ENCODE measurements around the gene CFAP251.

CFAP251 gene

DNA sequence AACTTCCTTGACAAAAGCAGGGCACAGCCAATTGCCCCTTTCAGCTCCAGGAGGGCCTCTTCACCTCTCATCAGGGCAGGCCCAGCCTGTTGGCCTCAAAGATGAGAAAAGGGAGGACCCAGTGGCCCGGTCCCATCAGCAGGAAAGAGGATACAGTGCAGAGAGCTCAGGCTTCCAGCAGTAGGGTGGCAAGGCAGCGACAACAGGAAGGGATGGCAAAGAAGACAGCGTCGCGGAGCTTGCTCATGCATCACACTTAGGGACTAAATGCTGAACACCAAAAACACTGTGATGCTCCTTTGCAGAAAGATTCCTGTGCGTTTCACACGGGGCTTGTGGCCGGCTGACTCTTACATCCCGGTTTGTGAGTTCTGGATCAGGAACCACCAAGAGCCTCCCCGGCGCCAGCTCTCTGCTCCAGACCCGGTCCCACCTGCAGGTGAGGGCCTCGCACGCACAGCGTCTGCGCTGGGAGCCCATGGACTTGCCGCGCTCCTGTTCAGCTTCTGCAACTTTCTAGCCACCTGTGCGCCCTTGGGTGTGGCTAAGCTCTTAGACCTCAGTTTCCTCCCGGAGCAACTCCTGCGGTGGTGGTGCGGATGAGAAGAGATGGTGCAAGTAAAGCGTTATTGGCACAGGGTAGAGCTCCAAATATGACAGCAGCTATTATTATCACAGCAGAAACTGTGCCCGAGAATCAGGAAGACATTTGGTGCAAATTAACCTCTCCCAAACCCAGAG, 88.0 kb downstream of the CFAP251 start:
- no peak for DNase-seq

DNA sequence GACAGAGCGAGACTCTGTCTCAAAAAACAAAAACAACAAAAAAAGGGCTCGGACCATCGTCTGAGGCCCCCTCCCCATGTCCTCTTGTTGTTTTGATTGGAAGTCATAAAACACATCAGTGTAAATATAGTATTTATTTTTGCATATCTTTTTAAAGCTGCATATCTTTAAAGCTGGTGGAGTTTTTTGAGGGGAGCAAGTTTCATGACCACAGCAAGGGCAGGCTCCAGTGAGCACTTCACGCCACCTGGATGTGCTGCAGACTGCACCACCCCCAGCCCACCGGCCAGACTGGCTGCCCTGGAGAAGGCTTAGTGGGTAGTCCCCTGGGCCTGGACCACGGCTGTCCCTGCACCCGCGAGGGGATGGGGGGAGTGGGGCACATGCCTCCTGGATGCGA, 91.3 kb downstream of the CFAP251 start:
- no peak for DNase-seq

DNA sequence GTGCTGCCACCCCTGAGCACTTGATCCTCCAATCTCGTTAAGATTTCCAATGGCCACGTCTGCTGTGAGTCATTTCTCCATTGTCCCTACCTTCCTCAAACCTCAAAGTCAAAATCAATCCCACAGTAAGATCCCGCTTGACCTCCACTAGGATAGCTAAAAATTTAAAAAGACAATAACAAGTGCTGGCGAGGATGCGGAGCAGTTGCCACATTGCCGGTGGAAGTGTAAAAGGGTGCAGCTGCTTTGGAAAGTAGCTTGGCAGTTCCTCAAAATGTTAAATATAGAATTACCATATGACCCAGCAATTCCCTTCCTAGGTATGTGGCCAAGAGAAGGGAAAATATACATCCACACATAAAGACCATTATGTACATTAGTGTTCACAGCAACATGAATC, 93.8 kb downstream of the CFAP251 start:
- no peak for DNase-seq

- DNase-seq = no peak
These were observed 94.7 kb downstream of the CFAP251 start for GRCh38 chr12:122013136-122013535.

GRCh38 chr12:122013791-122014590, 95.6 kb downstream of the CFAP251 start:
- DNase-seq = no peak

- DNase-seq = no peak
These were observed 96.4 kb downstream of the CFAP251 start for GRCh38 chr12:122014781-122015180.

DNA sequence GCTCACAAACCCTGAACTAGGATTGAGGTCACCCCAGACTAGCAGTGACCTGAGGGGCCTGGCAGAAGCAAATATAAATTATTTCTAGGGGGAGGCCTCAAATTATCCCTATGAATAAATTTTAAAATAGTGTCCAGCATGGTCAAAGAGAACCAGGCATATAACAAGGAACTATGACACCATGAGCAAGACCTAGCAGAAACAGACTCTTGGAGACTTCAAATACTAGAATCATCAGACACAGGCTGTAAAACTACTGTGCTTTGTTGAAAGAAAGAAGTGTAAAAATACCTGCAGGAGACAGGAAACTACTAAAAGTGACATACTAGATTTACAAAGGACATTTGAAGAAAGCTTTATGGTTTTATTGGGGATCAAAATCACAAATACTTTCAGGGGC, 100.1 kb downstream of the CFAP251 start:
- no peak for DNase-seq

GRCh38 chr12:122018937-122019336, 100.5 kb downstream of the CFAP251 start:
- DNase-seq = no peak

GRCh38 chr12:122020795-122021192, 102.4 kb downstream of the CFAP251 start:
- no peak for DNase-seq

GRCh38 chr12:122021193-122021821, 102.9 kb downstream of the CFAP251 start:
- no peak for DNase-seq

GRCh38 chr12:122021822-122022392, 103.5 kb downstream of the CFAP251 start, which contains the start of gene BCL7A:
Gene BCL7A, plus strand, starts transcription at chr12:122021884. Its CDS starts 208 bp downstream, at chr12:122022092.
- no peak for DNase-seq

DNA sequence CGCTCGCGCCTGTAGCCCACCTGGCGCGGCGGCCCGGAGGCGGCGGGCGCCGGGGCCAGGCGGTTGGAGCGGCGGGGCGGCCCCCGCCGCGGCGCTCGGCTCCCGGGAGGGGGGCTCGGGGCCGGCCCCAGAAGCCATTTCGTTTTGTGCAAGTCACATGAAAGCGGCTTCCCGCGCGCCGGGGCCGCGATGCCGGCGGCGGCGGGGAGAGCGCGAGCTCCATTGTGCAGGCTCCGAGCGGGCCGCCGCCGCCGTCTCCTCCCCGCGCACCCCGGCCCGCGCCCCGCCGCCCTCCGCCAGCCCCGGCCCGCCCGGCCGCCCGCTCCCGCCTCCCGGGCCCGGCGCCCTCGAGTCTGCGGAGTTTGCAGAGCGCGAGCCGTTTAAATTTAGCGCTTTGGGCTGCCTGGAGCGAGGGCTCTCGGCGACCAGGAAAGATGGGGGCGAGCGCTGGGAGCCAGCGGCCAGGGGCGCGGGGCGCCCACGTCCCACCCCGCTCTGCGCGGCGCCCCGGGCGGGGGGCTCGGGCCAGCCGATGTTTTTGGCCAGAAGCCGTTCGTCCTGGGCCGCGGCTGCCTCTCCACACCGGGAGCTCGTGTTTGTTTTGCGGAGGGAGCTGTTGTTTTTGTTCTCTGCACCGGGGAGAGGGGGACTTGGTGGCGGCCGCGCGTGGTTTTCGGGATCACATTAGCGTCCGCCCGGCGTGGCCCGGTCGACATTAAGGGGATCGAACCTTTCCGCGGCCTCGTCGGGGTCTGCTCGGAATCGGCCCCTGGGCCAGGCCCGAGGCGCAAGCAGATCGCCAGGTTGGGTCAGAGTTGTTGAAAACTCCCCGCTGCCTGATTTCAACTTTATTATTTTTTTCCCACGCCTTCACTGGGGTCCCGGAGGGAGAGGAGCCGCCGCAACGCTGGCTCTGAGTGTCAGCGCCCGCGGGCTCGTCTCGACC, 104.3 kb downstream of the CFAP251 start:
- no peak for DNase-seq

- no peak for DNase-seq
These were observed 105.1 kb downstream of the CFAP251 start for GRCh38 chr12:122023339-122024131.

DNA sequence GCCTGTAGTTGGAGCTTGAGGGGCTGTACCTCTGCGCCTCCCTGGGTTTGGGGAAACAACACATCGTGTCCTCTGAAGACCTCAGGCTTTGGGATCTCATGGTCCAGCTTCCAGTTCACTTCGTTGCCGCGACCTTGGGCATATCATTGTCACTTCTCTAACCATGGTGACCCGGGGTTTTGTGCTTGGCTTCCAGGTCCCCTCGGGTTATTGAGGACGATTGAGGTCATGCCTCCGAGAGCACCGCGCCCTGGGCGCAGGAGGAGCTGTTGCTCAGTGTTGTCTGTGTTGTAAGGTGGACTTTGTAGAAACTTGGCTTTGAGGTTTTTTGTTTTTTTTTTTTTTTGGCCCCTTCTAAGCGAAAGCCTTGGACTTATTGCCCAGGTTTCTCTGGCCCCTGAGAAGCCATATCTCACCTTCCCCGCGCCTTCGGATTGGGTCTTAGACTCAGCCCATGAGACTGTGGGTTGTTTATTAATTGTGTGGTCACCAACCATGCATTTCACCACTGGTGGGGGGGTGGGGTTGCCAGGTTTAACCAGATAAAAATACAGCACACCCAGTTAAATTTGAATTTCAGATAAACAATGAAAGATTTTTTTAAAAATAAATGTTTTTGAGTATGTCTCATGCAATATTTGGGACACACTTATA, 105.9 kb downstream of the CFAP251 start:
- DNase-seq = no peak

GRCh38 chr12:122026706-122027333, 108.4 kb downstream of the CFAP251 start:
- DNase-seq = no peak

GRCh38 chr12:122028165-122028904, 109.9 kb downstream of the CFAP251 start:
- peak in 1 of 2 experiments; percentile 28 for DNase-seq

DNA sequence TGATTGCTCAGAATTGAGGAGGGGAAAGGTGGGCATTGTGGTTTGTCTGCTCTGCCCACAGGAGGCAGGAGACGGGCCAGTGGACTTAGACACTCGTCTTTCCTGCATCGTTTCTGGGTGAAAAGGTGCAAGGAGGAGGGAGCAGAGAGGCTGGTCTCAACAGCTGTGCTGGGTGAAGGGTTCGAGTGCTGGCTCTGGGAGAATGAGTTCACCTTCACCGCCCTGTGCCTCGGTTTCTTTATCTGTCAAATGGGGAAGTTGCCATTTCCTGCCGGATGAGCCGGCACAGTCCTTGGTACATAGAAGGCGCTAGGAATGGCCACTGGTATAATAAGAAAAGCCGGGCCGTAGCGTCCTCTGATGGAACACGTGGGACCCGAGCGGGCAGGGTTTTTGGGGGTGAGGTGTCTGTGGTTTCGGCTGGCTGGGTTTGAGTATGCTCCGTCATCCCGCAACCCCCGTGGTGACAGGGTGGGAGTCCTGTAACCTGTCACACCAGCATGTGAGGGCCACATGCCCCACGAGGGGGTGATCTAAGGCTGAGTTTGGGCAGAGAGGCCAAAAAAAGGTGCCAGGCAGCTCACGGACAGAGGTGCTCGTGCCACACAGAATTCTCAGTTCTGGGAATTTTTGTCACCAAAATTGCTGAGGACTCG, 110.6 kb downstream of the CFAP251 start:
- DNase-seq = no peak

DNA sequence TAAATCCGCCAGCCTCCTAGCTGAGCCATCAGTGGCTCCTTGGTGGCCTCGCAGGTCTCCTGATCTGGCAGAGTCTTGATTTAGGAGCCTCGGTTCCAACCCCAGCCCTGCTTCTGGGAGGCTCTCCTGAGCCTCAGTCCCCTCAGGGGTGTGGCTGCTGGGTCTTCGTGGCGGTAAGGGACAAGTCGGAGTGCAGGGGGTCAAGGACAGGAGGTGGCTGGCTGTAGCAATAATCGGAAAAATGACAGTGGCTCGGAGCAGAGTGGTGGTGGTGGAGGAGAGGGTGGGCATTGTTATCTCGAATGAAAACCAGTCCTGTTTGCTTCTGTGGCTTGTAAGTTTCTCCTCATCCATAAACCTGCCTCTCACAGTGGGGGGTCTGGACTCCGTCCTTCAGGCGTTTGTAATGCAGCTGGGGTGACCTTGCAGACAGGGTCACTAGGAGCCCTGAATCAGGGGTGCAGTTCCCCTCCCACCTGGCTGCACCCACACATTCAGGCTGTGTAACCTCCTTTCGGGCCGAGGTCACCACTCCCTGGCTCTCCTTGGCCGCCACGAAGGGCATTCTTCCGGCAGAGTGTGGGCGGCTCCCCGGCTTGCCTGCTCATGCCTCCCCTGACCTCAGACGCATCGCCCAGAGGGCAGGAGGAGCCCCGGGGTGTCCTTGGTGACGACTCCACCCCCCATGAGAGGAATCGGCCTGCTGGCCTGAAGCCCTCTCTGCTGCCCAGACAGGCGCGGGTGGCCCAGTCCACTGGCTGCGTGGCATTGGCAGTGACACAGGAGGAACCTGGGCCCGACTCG, 111.4 kb downstream of the CFAP251 start:
- no peak for DNase-seq
